Hematopoietic multipotent progenitor cell treated with erythropoietin and hydrocortisone succinate and interleukin-3 and kit ligand, for 15 days (in vitro differentiated cells): ENCODE results near the gene ZNF423.

Source experiments
- DNase-seq: peaks from one replicate; pipeline ENCODE4 v3.0.0-alpha.2; 2015; ENCODE audit warnings: low spot score

Gene ZNF423

GRCh38 chr16:49639739-49640431, 216.0 kb downstream of the ZNF423 start:
- no peak for DNase-seq

- no peak for DNase-seq
Observed at GRCh38 chr16:49638673-49639610, 217.0 kb downstream of the ZNF423 start.

- no peak for DNase-seq
Observed at GRCh38 chr16:49637933-49638672, 217.8 kb downstream of the ZNF423 start.

- DNase-seq: no peak
Observed at GRCh38 chr16:49637511-49637910, 218.4 kb downstream of the ZNF423 start.

GRCh38 chr16:49636608-49637007, 219.3 kb downstream of the ZNF423 start:
- no peak for DNase-seq

GRCh38 chr16:49635591-49636581, 220.0 kb downstream of the ZNF423 start:
- no peak for DNase-seq

- no peak for DNase-seq
Observed at GRCh38 chr16:49635009-49635350, 220.9 kb downstream of the ZNF423 start.

GRCh38 chr16:49634235-49635008, 221.5 kb downstream of the ZNF423 start:
- DNase-seq: no peak

- no peak for DNase-seq
Observed at GRCh38 chr16:49632795-49633184, 223.1 kb downstream of the ZNF423 start.

GRCh38 chr16:49632086-49632794, 223.7 kb downstream of the ZNF423 start:
- DNase-seq: no peak

- no peak for DNase-seq
Observed at GRCh38 chr16:49631187-49632041, 224.5 kb downstream of the ZNF423 start.

GRCh38 chr16:49630783-49631182, 225.1 kb downstream of the ZNF423 start:
- no peak for DNase-seq

GRCh38 chr16:49629851-49630250, 226.1 kb downstream of the ZNF423 start:
- DNase-seq: no peak

GRCh38 chr16:49628148-49628547, 227.8 kb downstream of the ZNF423 start:
- no peak for DNase-seq

- DNase-seq: no peak
Observed at GRCh38 chr16:49625311-49626065, 230.4 kb downstream of the ZNF423 start.

- no peak for DNase-seq
Observed at GRCh38 chr16:49623501-49624266, 232.2 kb downstream of the ZNF423 start.
